GM21381 (cell line): ENCODE measurements around the gene SUPT16H.

Source experiments
- ATAC-seq: cut with Tn5 transposase; IDR thresholded peaks from one replicate; pipeline ENCODE4 v1.9.1; 2021; ENCODE audit warnings: mild to moderate bottlenecking, moderate library complexity; ENCODE audit not compliant: unreplicated experiment

The SUPT16H gene

GRCh38 chr14:21369949-21370679 lies 13.7 kb downstream of the SUPT16H start:
- ATAC-seq = no peak

- ATAC-seq = no peak
Observed at GRCh38 chr14:21367582-21368144, 16.2 kb downstream of the SUPT16H start.

DNA sequence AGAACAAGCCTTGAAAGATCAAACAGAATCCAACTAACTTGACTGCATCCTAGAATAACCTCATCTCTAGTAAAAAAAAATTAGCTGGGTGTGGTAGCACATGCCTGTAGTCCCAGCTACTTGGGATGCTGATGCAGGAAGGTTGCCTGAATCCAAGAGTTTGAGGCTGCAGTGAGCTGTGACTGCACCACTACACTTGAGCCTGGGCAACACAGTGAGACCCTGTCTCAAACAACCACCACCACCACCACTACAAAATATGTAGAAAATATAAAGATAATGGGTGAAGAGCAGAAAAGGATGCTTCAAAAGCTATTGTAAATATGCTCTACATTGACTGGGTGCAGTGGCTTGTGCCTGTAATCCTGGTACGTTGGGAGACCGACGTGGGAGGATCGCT lies 27.3 kb downstream of the SUPT16H start:
- ATAC-seq = no peak

DNA sequence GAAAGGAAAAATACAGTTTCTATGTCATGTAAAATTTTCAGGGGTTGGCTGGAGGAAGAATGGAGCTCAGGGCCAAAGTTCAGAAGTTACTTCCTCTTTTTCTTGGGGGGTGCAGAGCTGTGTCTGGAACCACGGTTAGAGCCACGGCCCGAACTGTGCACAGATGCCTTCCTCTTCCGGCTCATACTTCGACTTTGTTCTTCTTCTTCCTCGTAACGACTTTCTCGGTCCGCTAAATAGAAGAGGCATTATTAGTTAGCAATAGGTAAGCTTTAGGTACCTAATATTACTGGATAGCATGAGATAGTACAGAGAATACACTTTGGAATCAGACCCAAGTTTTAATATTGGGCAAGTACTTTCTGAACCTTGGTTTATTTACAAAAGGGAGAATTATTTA lies 31.2 kb downstream of the SUPT16H start:
- peak; percentile 65 for ATAC-seq

GRCh38 chr14:21350539-21350938 lies 33.3 kb downstream of the SUPT16H start:
- ATAC-seq = no peak

- ATAC-seq = no peak
Observed at GRCh38 chr14:21347201-21347600, 36.6 kb downstream of the SUPT16H start.

- no peak for ATAC-seq
Observed at GRCh38 chr14:21346532-21347135, 37.2 kb downstream of the SUPT16H start.

DNA sequence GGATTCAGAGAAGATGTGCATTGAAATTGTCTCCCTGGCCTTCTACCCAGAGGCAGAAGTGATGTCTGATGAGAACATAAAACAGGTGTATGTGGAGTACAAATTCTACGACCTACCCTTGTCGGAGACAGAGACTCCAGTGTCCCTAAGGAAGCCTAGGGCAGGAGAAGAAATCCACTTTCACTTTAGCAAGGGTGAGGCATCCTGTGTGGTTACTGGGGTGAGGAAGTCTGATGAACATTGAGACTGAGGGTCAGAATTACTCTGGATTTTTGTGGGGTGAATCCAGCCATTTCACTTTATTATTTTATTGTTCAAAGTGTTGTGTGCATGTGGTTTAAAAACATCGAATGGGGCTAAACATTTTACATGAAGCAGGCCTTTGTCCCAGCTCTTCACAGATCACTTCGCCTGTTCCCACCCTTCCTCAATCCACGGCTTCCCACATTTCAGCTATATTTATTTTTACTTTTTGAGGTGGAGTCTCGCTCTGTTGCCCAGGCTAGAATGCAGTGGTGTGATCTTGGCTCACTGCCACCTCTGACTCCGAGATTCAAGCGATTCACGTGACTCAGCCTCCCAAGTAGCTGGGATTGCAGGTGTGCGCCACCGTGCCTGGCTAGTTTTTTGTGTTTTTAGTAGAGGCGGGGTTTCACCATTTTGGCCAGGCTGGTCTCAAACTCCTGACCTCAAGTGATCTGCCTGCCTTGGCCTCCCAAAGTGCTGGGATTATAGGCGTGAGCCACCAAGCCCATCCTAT lies 40.6 kb downstream of the SUPT16H start:
- ATAC-seq = no peak

DNA sequence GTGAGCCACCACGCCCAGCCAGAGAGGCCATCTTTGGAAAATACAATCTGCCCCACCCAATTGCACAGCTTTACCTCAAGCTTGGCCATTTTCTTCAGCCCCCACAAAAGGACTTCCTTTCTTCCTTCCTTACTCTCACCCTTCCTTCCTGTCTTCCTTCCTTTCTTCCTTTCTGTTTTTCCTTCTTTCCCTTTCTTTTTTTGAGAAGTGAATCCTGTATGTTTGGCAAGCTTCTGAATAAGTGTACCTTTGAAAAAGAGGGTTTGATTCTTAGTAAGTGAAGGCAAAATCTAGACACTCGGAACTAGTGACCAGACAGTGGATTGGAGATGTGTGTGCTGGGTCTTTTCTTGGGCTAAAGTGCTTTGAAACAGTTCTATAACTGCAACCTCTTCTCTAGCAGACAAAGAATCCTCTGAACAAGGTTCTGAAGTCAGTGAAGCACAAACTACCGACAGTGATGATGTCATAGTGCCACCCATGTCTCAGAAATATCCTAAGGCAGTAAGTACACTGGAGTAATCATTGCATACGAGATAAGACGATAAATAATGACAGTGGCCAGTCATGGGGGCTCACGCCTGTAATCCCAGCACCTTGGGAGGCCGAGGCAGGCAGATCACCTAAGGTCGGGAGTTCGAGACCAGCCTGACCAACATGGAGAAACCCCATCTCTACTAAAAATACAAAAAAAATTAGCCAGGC lies 49.5 kb downstream of the SUPT16H start:
- ATAC-seq = no peak

DNA sequence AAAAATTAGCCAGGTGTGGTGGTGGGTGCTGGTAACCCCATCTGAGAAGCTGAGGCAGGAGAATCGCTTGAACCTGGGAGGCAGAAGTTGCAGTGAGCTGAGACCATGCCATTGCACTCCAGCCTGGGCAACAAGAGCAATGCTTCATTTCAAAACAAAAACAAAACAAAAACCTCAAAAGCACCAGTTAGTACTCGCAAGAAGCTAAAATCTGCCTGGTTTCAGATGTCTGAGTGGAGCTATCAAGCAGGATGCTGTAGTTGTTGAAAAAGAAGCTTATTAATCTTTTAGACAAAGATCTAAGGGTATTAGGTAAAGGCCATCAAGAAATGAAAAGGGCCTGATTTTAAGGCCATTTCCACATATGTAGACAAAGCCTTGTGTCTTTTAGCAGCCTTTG lies 50.9 kb downstream of the SUPT16H start:
- ATAC-seq = no peak

GRCh38 chr14:21326972-21327371 lies 56.8 kb downstream of the SUPT16H start:
- no peak for ATAC-seq

DNA sequence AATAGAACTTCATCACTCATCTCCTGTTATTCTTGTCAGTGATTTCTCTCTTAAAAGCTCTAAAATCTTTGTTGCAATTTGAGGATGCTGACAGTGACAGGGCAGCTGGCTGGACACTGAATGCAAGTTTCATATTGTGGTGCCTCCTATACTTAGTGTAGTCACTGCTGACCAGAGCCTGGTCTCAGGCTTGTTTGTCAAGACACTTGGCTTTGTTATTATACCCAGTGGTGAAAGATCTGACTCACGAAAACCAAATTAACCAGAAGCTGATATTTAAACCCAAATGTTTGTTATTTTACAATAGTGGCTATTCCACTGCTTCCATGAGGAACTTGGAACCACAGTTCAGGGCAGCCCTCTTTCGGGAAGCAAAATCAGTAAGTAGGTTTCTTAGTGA lies 61.1 kb downstream of the SUPT16H start:
- ATAC-seq = no peak

DNA sequence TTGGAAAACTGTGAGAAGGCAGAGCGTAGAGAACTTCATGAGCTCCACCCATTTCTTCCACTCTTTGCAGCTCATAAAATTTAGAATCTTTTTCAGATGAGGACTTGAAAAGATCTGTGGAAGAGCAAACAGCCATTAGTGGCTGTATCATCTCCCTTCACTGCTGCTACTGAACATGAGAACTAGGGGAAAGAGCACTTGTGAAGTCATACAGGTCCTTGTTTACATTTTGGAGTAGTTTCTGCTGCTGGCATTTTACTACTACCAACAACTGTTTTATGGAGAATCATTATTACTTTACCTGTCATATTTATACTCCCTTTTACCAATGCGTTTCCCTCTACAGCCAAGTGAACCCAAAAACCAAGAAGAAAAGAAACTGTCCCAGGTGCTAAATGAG lies 62.9 kb downstream of the SUPT16H start:
- no peak for ATAC-seq

DNA sequence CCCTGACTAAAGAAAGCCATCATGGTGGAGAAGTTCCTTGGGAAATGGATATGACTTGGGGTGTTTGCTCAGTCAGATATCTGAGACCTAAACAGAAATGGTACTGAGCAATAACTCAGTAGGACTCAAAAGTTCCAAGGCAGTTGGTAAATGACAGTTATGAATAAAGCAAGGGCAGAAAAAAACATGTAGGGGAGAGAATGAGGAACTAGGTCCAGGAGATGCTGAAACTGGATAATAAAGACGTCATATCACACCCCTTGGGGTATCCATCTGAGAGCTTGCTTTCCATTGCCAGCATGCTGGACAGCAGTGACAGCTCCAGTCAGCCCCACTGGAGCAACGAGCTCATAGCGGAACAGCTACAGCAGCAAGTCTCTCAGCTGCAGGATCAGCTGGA lies 66.4 kb downstream of the SUPT16H start:
- no peak for ATAC-seq

- no peak for ATAC-seq
Observed at GRCh38 chr14:21313512-21313911, 70.3 kb downstream of the SUPT16H start.

- ATAC-seq = no peak
Observed at GRCh38 chr14:21311614-21312013, 72.2 kb downstream of the SUPT16H start.

DNA sequence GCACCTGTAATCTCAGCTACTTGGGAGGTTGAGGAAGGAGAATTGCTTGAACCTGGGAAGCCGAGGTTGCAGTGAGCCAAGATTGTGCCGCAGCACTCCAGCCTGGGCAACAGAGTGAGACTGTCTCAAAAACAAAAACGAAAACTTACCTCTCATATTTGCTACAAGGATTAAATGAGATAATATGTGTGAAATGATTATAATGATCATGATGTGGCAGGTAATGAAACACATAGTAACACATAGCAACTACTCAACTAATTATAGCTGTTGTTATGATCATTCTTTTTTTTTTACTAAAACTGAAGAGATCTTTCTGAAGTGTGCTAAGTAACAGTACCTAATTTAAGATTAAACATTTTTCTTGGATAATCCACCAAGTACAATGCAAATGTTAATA lies 73.9 kb downstream of the SUPT16H start:
- ATAC-seq = no peak

GRCh38 chr14:21309238-21309636 lies 74.6 kb downstream of the SUPT16H start:
- no peak for ATAC-seq

DNA sequence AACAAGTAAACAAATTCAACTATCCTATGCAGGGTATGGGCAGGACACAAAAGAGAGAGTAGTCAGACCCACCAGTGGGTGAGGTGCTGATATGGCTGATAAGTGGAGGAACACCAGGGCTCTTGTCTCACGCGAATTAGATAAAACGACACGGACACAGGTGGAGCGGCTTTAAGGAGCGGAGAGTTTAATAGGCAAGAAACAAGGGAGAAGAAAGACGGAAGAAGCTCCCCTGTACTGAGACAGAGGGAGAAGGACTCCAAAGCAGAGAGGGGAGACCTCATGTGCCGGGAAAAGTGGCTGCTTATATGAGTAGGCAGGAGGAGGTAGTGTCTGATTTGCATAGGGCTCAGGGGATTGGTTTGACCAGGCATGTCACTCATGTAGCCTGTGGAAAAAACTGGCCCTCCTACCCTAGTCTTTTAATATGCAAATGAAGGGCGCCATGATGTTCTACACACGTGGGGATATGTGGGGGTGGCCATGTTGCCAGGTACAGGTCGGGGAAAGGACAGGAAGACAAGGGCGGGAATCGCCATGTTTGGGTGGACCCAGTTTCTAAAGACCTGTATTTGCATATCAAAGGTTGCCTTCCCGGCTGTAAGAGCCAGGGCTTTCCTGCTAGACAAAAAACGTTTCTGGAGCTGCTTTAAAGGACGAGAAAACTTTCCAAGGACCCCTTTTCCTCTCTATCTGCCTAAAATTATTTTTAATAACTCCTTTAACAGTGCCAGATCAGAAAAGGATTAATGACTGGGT lies 75.2 kb downstream of the SUPT16H start:
- ATAC-seq = peak; percentile 70

DNA sequence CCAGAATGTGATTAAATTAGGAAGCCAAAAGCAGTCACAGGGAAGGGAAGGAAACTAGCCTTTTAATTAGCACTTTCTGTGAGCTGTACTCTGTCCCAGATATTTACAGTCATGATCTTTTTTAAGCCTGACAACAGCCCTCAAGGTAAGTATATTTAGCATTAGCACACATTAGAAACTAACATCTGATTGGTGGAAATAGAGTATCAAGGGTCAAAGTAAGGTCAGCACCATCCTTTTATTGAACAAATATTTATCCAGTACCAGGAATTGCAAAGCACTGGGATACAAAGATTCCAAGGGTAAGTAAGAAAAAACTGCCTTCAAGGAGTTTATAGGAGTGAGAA lies 75.7 kb downstream of the SUPT16H start:
- ATAC-seq = peak; percentile 23

- ATAC-seq = no peak
Observed at GRCh38 chr14:21307637-21308036, 76.2 kb downstream of the SUPT16H start.
